GM19025 (cell line): Measurements from ENCODE around the gene CELF2.

Source experiments
- ATAC-seq: cut with Tn5 transposase; IDR thresholded peaks from one replicate; pipeline ENCODE4 v1.9.1; 2021; ENCODE audit warnings: mild to moderate bottlenecking, low read depth, moderate library complexity; ENCODE audit not compliant: unreplicated experiment

The CELF2 gene

GRCh38 chr10:11091517-11092102, 73.9 kb downstream of the CELF2 start:
- ATAC-seq, result no peak

DNA sequence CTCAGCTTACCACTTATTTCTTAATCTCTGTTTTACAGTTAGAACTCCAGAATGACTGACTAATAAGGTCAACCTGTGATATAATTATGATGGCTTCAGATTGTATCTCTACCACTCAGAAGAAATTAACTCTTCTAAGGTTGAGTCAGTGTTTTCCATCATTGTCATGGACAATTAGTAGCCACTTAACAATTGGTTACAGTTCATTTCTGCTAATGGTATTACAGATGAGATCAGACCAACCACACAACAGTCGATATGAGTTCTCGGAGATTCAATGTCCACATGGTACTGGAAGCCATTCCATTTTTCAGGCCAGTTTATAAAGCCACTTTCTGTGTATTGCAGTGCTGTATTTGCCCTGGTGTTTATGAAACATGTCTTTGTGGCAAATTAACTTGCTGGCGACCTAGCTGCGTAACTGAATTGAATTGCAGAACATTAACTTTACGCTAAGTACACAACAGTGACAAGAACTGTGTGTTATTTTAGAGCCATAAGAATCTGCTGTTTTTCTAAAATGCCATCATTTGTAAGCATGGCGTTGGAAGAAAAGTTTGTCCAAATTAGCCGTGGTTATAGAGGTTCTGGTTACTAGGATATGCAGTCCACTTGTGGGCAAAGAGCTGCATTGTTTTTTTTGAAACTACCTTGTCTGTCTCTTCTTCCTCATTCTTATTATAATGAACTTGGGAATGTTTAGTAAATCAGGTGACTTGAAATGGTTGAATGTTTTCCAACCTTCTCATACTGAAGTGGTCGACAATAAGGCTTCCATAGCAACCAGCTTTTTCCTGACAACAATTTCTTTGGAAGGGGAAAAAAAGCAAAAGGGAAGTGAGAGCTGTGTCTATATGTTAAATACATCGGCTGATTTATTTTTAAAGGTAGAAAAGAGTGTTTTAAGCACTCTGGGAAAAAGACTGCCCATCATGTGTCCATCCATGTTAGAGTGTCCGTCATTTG, 76.4 kb downstream of the CELF2 start:
- ATAC-seq, result no peak

DNA sequence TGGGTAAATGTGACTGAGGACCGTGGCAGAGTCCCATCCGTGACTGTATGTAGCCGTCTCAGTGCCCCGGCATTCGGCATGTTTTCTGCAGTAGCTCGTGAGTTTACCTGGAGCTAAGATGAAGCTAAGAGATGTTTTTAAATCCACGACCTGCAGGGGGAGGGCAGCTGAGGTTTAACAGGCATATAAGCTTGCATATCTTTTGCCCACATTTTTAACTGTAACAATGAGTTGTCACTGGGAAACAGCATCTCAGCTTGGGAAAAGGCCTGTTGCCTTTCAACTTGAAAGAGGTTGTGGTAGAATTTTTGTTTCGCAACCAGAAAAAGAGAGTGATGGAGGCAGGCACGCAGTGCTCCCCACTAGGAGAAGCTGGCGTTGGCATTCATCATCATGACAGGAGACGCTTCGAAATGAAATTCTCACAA, 77.7 kb downstream of the CELF2 start:
- no peak for ATAC-seq

- no peak for ATAC-seq
Measured at GRCh38 chr10:11096422-11096821, 78.8 kb downstream of the CELF2 start.

GRCh38 chr10:11097686-11098085, 80.0 kb downstream of the CELF2 start:
- peak; percentile 81 for ATAC-seq

DNA sequence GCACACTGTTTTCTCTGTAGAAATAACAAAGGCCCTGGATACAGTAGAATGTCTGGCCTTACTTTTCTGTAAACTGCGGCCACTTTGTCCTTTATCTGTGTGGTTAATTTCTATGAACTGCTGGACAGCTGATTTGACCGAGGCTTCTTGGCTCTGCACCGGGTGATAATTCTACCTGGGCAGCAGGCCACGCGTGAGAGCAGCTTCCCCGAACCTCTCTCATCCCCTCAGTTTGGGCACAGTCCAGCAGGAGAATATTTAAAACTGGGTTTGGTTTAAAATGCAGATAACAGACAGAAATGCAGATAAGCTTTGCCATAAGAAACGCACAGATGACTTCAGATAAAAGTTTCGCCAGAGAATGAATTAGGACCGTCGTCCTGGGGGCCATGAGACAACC, 81.0 kb downstream of the CELF2 start:
- no peak for ATAC-seq

DNA sequence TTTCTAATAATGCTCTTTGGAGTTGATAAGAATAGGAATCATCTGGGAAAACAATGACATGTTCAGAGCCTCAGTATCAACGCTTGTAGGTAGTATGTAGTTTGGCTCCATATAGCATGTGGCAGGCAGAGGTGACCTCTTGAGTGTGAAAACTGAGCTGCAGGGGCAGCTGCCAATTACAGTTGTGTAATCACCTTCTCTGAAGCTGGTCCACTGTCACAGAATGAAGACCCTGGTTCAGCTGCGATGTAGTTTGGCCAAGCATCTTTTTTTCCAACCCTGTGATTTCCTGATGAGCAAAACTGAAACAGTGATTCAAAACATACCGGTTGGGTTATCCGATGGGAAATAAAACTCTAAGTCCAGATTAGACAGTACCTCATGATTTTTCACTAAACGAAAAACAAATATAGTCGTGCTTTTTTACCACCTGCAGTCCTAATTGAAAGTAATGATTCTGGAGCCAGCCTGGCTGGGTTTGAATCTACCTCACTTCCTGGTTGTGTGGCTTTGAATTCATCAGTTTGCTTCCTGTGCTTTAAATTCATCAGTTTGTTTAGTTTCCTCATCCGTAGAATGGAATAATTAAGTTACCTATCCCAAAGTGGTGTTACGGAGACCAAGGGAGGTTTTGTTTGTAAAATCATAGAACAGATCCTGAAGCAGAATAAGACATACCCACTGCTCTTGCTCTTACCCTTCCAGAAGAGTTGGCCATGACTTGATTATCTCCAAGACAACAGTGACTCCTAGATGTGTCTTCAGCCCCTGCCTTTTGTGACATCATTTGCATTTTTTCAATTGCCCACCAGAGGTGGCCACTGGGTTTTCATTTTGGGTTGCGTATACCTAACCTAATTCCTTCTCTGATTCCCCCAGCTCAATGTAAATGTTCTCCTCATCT, 87.4 kb downstream of the CELF2 start:
- no peak for ATAC-seq

- ATAC-seq, result no peak
Measured at GRCh38 chr10:11105676-11106004, 88.0 kb downstream of the CELF2 start.

DNA sequence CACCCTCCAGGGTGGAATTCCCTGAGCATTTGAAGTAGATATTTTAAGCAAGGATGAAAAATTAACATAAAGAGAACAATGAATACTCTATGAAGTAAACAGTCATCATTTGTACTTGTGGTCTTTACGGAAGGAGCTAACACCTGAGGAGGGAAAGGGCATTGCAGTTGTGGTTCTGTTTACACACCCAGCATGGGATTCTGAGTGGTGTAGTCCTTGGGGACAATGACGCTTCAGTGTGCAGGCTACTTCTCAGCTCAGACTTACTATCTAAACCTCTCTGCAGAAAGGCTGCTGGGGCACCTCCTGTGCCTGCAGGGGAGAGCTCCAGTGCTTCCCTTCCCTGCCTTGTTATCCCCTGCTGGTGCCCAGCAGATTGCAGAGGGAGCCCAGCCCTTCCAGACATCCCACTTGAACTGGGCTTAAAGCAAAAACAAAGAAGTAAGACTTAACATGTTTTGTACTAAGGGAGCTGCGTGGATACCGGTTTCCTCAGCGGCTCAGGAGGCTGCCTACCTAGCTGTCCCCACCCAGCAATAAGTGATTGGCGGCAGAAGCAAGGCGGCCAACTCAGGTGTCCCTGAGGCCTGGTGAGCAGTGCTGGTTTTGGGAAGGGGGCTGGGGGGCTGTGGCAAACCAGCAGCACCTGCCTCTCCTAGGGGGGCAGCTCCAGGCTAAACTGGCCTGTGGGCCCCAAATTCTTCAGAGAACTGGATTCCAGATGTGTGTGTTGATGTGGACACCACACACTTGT, 89.1 kb downstream of the CELF2 start:
- ATAC-seq, result no peak

DNA sequence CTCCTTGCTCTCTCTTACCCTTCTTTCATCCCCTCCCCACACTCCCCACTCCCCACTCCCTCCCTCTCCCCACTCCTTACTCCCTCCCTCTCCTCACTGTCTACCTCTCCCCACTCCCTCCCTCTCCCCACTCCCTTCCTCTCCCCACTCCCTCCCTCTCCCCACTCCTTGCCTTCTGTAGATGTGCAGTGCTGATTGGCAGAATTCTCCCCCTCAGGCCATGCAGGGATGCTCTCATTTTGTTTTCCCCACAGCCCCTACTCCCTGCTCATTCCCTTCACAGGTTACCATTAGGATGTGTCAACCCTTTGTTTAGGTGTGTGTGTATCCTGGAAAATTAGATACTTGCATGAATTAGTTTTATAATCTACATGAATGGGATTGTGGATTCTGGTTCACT, 90.3 kb downstream of the CELF2 start:
- ATAC-seq, result no peak

GRCh38 chr10:11108356-11108755, 90.7 kb downstream of the CELF2 start:
- ATAC-seq, result no peak

DNA sequence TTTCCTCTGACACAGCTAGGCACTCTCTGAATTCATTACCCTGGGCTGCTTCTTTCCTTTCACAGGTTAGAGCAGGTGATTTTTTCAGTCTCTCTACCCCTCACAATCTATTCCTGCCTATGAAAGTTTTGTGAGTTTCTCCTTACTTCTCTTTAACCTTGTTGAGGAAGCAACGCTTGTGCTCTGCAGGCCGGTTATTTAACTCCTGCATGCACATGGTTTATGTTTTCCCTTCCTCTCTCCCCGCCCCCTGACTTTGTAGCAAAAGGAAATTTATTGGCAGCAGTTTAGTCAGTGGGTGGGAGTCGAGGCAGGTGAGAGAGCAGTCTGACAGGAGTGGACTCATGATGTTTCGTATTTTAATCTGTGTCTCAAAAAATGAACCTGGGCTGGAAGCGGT, 91.9 kb downstream of the CELF2 start:
- ATAC-seq, result no peak

DNA sequence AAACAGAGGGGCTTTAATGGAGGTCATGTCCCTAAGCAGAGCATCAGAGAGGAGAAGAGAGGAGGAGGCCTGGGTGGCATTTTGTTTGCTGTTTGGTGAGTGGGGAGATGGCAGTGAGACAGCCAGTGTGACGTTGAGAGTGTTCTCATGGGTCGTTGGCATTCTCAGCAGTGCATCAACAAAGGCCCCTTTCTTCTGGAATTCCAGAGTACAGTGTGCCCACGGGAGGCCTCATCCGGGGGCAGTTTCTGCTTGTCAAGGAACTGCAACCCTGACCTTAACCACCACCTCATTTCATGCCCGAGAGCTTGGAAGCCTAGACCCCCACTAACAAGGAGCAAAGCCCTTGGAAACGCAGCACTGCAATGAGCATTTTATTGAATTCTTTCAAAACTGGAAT, 92.9 kb downstream of the CELF2 start:
- ATAC-seq, result no peak

DNA sequence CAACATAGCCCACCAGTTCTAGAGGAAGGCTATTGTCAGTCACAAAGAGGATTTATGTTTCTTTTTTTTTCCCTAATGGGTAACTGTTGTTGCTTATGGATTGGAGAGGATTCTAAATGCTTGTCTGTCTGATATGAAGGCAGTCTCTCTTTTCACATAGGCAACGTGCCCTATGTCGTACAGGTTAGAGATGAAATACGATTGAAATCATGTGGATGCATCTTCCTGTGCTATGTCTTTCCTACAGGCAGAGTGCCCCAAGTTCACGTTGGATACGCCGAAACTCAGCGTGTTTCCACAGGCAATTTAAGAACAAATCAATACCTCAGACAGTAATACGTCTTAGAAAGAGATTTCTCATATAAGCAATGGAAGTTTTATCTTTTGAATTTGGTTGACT, 93.8 kb downstream of the CELF2 start:
- no peak for ATAC-seq

DNA sequence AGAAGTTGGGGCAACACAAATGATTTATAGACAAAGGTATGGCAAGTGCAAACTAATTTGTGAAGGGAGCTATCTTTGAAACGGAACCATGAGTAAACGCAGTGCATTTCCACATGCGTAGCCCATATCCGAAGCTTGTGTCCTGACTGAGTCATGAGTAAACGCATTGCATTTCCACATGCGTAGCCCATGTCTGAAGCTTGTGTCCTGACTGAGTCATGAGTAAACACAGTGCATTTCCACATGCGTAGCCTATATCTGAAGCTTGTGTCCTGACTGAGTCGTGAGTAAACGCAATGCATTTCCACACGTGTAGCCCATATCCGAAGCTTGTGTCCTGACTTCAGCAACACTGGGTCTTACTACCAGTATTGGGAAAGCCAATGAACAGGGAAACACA, 95.0 kb downstream of the CELF2 start:
- no peak for ATAC-seq

DNA sequence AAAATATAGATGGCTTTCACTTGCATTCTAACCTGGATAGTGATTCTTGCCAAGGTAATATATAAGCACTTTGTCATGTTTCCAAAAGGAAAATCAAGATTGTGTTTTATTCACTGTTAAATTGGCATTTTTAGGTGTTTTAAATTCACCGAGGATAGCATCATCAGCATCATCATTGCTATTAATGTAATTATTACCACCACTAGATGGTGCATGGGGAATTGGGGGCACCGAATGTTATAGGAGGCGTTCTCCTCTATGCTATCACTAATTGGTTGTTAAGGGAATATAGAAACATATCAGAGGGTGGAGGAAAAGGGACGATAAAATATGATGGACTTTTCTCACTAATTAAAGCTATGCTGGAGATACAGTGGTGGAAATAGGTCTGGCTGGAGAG, 95.5 kb downstream of the CELF2 start:
- no peak for ATAC-seq

DNA sequence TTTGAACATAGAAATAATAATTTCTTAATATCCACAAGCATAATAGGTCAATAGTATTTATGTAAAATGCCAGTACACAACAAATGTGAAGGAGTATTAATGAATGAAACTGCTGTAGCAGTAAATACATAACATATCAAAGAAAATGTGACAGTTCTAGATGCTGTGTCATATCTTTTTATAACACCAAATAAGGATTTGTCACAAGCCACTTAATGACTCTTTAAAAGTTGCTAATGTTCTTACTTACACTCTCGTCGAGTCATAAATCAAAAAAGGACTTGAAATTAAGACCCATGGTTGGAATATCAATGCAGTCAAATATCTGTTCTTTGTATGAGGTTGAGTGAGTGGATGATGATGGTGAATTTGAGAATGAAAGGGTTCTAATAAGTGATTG, 96.6 kb downstream of the CELF2 start:
- no peak for ATAC-seq

DNA sequence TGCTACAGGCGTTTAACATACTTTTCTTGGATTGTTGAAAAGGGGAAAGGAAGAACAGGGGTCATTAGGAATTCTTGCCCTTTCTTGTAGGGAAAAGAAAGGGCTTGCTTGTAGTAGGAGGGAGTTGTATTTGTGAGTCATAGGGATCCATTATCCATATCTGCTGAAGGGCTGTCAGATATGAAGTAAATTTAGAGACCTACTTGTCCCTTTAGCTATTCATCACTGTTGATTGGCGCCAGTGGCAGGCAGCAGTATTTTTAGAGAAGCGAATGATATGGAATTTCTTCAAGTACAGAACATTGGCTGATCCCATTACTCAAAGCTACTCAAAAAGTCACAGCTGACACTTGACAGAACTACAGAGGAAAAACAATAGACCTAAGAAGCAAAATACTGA, 97.7 kb downstream of the CELF2 start:
- no peak for ATAC-seq

DNA sequence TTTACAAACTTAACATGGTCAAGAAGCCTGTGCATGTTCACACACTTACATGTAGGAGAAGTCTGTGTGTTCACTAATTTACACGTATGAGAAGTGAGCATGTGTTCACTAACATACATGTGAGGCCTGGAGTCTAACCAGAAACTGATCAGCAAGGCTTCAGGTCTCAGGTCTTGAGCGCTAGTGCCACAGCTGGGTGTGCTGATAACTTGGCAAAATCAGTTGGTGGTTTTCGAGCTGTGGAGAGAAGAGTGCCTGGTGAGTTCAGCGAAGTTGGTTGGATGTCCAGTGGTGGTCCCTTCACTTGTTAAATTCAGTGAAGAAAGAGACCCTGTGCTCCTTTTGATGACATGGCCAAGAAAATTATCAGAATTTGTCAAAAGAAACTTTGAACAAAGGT, 98.7 kb downstream of the CELF2 start:
- no peak for ATAC-seq

DNA sequence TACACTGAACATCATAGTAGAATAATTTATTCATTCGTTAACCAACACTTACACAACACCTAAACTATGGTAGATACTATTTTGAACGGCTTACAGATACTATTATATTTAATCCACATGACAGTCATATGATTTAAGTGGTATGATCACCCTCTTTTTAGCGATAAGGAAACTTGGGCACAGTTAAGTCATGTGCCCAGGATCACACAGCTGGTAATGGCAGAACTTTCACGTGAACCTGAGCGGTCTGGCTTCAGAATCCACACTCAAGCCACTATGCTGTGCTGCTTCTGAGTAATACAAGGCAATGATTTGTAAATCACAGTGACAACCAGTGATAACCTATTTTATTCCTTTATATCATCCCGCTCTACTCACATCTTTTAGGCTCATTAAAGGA, 99.1 kb downstream of the CELF2 start:
- ATAC-seq, result no peak
